ENCODE data around the gene PTPRU. TPM values are rescaled to one million over a fixed set of nuclear protein-coding genes. Genes with fewer than 3 reads are reported as not detected.

Gene PTPRU
- total RNA-seq, 2 donors from 2014 or later, result 13.6 to 18.2 TPM

- DNase-seq (no peak), ATAC-seq (no peak)
- intact Hi-C loops (cut with DNase I), result no loop called here
Measured at GRCh38 chr1:29320156-29320940, 84.0 kb downstream of the PTPRU start.

GRCh38 chr1:29321176-29321575 is 84.9 kb downstream of the PTPRU start:
- DNase-seq, result no peak

GRCh38 chr1:29322147-29322694 is 85.9 kb downstream of the PTPRU start:
- intact Hi-C loops (cut with DNase I), result no loop called here
- DNase-seq, result no peak
- ATAC-seq, result no peak

More at GRCh38 chr1:29321176-29321575, 84.9 kb downstream of the PTPRU start:
- no peak for ATAC-seq
- intact Hi-C loops (cut with DNase I), result no loop called here

- intact Hi-C loops (cut with DNase I), result no loop called here
- ATAC-seq (no peak), DNase-seq (no peak)
Measured at GRCh38 chr1:29322861-29323585, 86.7 kb downstream of the PTPRU start.

GRCh38 chr1:29323636-29324035 is 87.3 kb downstream of the PTPRU start:
- ATAC-seq (no peak), DNase-seq (no peak)
- intact Hi-C loops (cut with DNase I), result no loop called here

GRCh38 chr1:29324202-29324601 is 87.9 kb downstream of the PTPRU start:
- ATAC-seq, result no peak
- intact Hi-C loops (cut with DNase I), result no loop called here

GRCh38 chr1:29324771-29325351 is 88.5 kb downstream of the PTPRU start:
- DNase-seq, result no peak
- ATAC-seq, result no peak
- intact Hi-C loops (cut with DNase I), result no loop called here

More at GRCh38 chr1:29324202-29324601, 87.9 kb downstream of the PTPRU start:
- no peak for DNase-seq

- no peak for DNase-seq
- ATAC-seq, result peak in 1 of 2 donors; percentile 49
- intact Hi-C loops (cut with DNase I), result no loop called here
Measured at GRCh38 chr1:29325675-29326074, 89.4 kb downstream of the PTPRU start.

- DNase-seq (no peak), ATAC-seq (no peak)
- intact Hi-C loops (cut with DNase I), result no loop called here
Measured at GRCh38 chr1:29326123-29326522, 89.8 kb downstream of the PTPRU start.

- ATAC-seq (no peak), DNase-seq (no peak)
- intact Hi-C loops (cut with DNase I), result no loop called here
Measured at GRCh38 chr1:29327223-29327935, 91.1 kb downstream of the PTPRU start.

- no peak for DNase-seq
- intact Hi-C loops (cut with DNase I), result no loop called here
- ATAC-seq, result no peak
Measured at GRCh38 chr1:29329022-29329775, 92.9 kb downstream of the PTPRU start.

- intact Hi-C loops (cut with DNase I), result no loop called here
- ATAC-seq, result no peak
Measured at GRCh38 chr1:29330089-29330488, 93.8 kb downstream of the PTPRU start.

GRCh38 chr1:29330856-29331255 is 94.5 kb downstream of the PTPRU start:
- intact Hi-C loops (cut with DNase I), result no loop called here
- ATAC-seq, result no peak
- no peak for DNase-seq

More at GRCh38 chr1:29330089-29330488, 93.8 kb downstream of the PTPRU start:
- DNase-seq, result no peak

- intact Hi-C loops (cut with DNase I), result no loop called here
- DNase-seq, result no peak
Measured at GRCh38 chr1:29331309-29331708, 95.0 kb downstream of the PTPRU start.

GRCh38 chr1:29331729-29332128 is 95.4 kb downstream of the PTPRU start:
- intact Hi-C loops (cut with DNase I), result no loop called here
- no peak for DNase-seq

More at GRCh38 chr1:29331309-29331708, 95.0 kb downstream of the PTPRU start:
- ATAC-seq, result no peak

GRCh38 chr1:29332204-29332603 is 95.9 kb downstream of the PTPRU start:
- ATAC-seq, result peak in 1 of 2 donors; percentile 32
- no peak for DNase-seq

More at GRCh38 chr1:29331729-29332128, 95.4 kb downstream of the PTPRU start:
- no peak for ATAC-seq

GRCh38 chr1:29333008-29333407 is 96.7 kb downstream of the PTPRU start:
- intact Hi-C loops (cut with DNase I), result no loop called here
- ATAC-seq (no peak), DNase-seq (no peak)

More at GRCh38 chr1:29332204-29332603, 95.9 kb downstream of the PTPRU start:
- intact Hi-C loops (cut with DNase I), result no loop called here

- intact Hi-C loops (cut with DNase I), result no loop called here
- DNase-seq (no peak), ATAC-seq (no peak)
Measured at GRCh38 chr1:29335573-29335972, 99.3 kb downstream of the PTPRU start.

All from left cardiac atrium (tissue), 4 donors.